GM23338 (cell line): ENCODE data around the gene STPG2. TPM values are rescaled to one million over a fixed set of nuclear protein-coding genes. Genes with fewer than 3 reads are reported as not detected.

Experiments
- ATAC-seq: fragments of 200-7000 bp; cut with Tn5 transposase; 3 replicates; pipeline ENCODE4 v1.9.1; 2020
- DNase-seq: peaks from one replicate; pipeline ENCODE4 v3.0.0-alpha.2; 2015; ENCODE audit warnings: low spot score
- H2AFZ ChIP-seq: fragments of 200-600 bp; sonication (generic); 2 replicates; pipeline ENCODE4 v1.8.0; 2016; ENCODE audit warnings: antibody characterized with exemption, mild to moderate bottlenecking, moderate library complexity
- H3F3A ChIP-seq: fragments of 200-600 bp; sonication (generic); replicated peaks from 2 replicates; pipeline ENCODE4 v1.8.0; 2017; ENCODE audit warnings: antibody characterized with exemption, mixed run types, low read depth
- H3K27ac ChIP-seq: fragments of 200-600 bp; sonication (generic); 2 replicates; pipeline ENCODE4 v1.6.1; 2016; ENCODE audit warnings: low read depth
- H3K27me3 ChIP-seq: fragments of 200-600 bp; sonication (generic); 2 replicates; pipeline ENCODE4 v1.8.0; 2016; ENCODE audit warnings: mild to moderate bottlenecking, mixed run types, moderate library complexity; ENCODE audit not compliant: insufficient read depth
- H3K36me3 ChIP-seq: fragments of 200-600 bp; sonication (generic); 2 replicates; pipeline ENCODE4 v1.8.0; 2016; ENCODE audit warnings: mild to moderate bottlenecking; ENCODE audit not compliant: insufficient read depth
- H3K4me1 ChIP-seq: fragments of 200-600 bp; sonication (generic); 2 replicates; pipeline ENCODE4 v1.8.0; 2016; ENCODE audit warnings: mild to moderate bottlenecking, moderate library complexity; ENCODE audit not compliant: insufficient read depth
- H3K4me2 ChIP-seq: fragments of 200-600 bp; sonication (generic); 2 replicates; pipeline ENCODE4 v1.7.1; 2017; ENCODE audit warnings: mixed run types
- H3K4me3 ChIP-seq: fragments of 200-600 bp; sonication (generic); 2 replicates; pipeline ENCODE4 v1.6.1; 2016; ENCODE audit warnings: mixed run types
- H3K79me2 ChIP-seq: fragments of 200-600 bp; sonication (generic); replicated peaks from 2 replicates; pipeline ENCODE4 v1.8.0; 2017; ENCODE audit warnings: mild to moderate bottlenecking; ENCODE audit not compliant: insufficient read depth
- H3K9me2 ChIP-seq: fragments of 200-600 bp; sonication (generic); 2 replicates; pipeline ENCODE4 v1.8.0; 2017; ENCODE audit not compliant: insufficient read depth
- H4K20me1 ChIP-seq: fragments of 200-600 bp; sonication (generic); replicated peaks from 2 replicates; pipeline ENCODE4 v1.8.0; 2017; ENCODE audit warnings: mild to moderate bottlenecking; ENCODE audit not compliant: insufficient read depth
- H3K27ac Mint-ChIP-seq: 2 replicates; pipeline ENCODE4 v1.8.0; 2020; ENCODE audit warnings: inconsistent platforms, mild to moderate bottlenecking, moderate library complexity, mixed read lengths
- H3K27me3 Mint-ChIP-seq: 3 replicates; pipeline ENCODE4 v1.8.0; 2022; ENCODE audit warnings: low read depth, mild to moderate bottlenecking, moderate library complexity, mixed read lengths, inconsistent platforms; ENCODE audit not compliant: insufficient read depth, poor library complexity
- H3K36me3 Mint-ChIP-seq: 3 replicates; pipeline ENCODE4 v1.8.0; 2021; ENCODE audit warnings: low read depth, mild to moderate bottlenecking, inconsistent platforms, moderate library complexity, mixed read lengths
- H3K4me1 Mint-ChIP-seq: 3 replicates; pipeline ENCODE4 v1.8.0; 2020; ENCODE audit warnings: mild to moderate bottlenecking, inconsistent platforms, mixed read lengths
- H3K4me3 Mint-ChIP-seq: 3 replicates; pipeline ENCODE4 v1.8.0; 2021; ENCODE audit warnings: moderate library complexity, mild to moderate bottlenecking, inconsistent platforms, mixed read lengths
- H3K9me3 Mint-ChIP-seq: 3 replicates; pipeline ENCODE4 v1.8.0; 2020; ENCODE audit warnings: moderate library complexity, mild to moderate bottlenecking, inconsistent platforms, mixed read lengths
- CREB1 ChIP-seq: fragments of 250-450 bp; sonication (Bioruptor Pico); IDR thresholded peaks from 2 replicates; pipeline ENCODE4 v1.5.0; 2020; ENCODE audit warnings: low read depth, mild to moderate bottlenecking, moderate library complexity
- CTCF ChIP-seq, 2 experiments: fragments of 200-600 bp in 1 of 2; sonication (generic) in 1 of 2; conservative IDR thresholded peaks; 2 replicates each; pipeline versions ENCODE4 v1.5.1 to v1.6.1; 2016 to 2017; ENCODE audit warnings: antibody characterized with exemption in 2 of 2, low read depth in 2 of 2, mild to moderate bottlenecking in 2 of 2, moderate library complexity in 1 of 2
- ETS1 ChIP-seq: IDR thresholded peaks from 2 replicates; pipeline ENCODE4 v1.6.1; 2016; ENCODE audit warnings: antibody characterized with exemption
- EZH2 ChIP-seq: fragments of 200-600 bp; sonication (generic); IDR thresholded peaks from one replicate; pipeline ENCODE4 v1.8.0; 2017; ENCODE audit warnings: antibody characterized with exemption, mild to moderate bottlenecking, low read depth; ENCODE audit not compliant: unreplicated experiment
- EZH2phosphoT487 ChIP-seq: fragments of 200-600 bp; sonication (generic); IDR thresholded peaks from one replicate; pipeline ENCODE4 v1.8.1; 2018; ENCODE audit warnings: antibody characterized with exemption; ENCODE audit not compliant: unreplicated experiment
- JUNB ChIP-seq: IDR thresholded peaks from one replicate; pipeline ENCODE4 v1.6.1; 2016; ENCODE audit warnings: antibody characterized with exemption; ENCODE audit not compliant: unreplicated experiment
- NANOG ChIP-seq: IDR thresholded peaks from 2 replicates; pipeline ENCODE4 v1.6.1; 2016; ENCODE audit warnings: antibody characterized with exemption, borderline replicate concordance
- POLR2AphosphoS5 ChIP-seq: IDR thresholded peaks from 2 replicates; pipeline ENCODE4 v1.6.1; 2016; ENCODE audit warnings: antibody characterized with exemption, low read depth
- REST ChIP-seq: IDR thresholded peaks from one replicate; pipeline ENCODE4 v1.6.1; 2018; ENCODE audit warnings: antibody characterized with exemption; ENCODE audit not compliant: unreplicated experiment
- STAT1 ChIP-seq: IDR thresholded peaks from one replicate; pipeline ENCODE4 v1.6.1; 2016; ENCODE audit warnings: antibody characterized with exemption; ENCODE audit not compliant: unreplicated experiment
- ZNF114 ChIP-seq: fragments of 250-450 bp; sonication (Bioruptor Pico); IDR thresholded peaks from 2 replicates; pipeline ENCODE4 v1.5.0; 2020; ENCODE audit warnings: mild to moderate bottlenecking, moderate library complexity
- ZNF331 ChIP-seq: fragments of 250-450 bp; sonication (Bioruptor Pico); IDR thresholded peaks from 2 replicates; pipeline ENCODE4 v1.5.0; 2020; ENCODE audit warnings: low read depth, mild to moderate bottlenecking, moderate library complexity
- ZNF462 ChIP-seq: fragments of 250-450 bp; sonication (Bioruptor Pico); IDR thresholded peaks from 2 replicates; pipeline ENCODE4 v1.5.0; 2020; ENCODE audit warnings: mild to moderate bottlenecking, moderate library complexity
- polyA plus RNA-seq: library from polyadenylated mRNA; unstranded; fragments of >200 nt; fragmentation: Nextera tagmentation; extraction: Ambion mirVana; gene quantifications from 2 replicates; pipeline ENCODE4 v1.2.1, GENCODE V29; 2016
- total RNA-seq: library from RNA; depleted of rRNA; stranded (reverse); fragments of >200 nt; shearing (Covaris generic); gene quantifications from 2 replicates; pipeline ENCODE4 v1.2.3, GENCODE V29; 2014

The STPG2 gene
- total and polyA plus RNA-seq, 2 experiments from 2014 or later, result 0.17 to 0.32 TPM

GRCh38 chr4:98098764-98099163 is 44.5 kb downstream of the STPG2 start:
- H3K9me3 Mint-ChIP-seq, result no peaks in the 10 kb centered on the region; the same call in 2 of the 3 replicates
- H3K4me3 ChIP-seq, result no peak overlapping the region
- H3K4me1 Mint-ChIP-seq, result no peaks in the 10 kb centered on the region
- no peaks in the 10 kb centered on the region for H4K20me1 ChIP-seq
- no peaks in the 10 kb centered on the region for H3K36me3 ChIP-seq
- H3K4me1 ChIP-seq, result no peaks in the 10 kb centered on the region
- no peaks in the 10 kb centered on the region for H3K27me3 ChIP-seq
- no peaks in the 10 kb centered on the region for H3F3A ChIP-seq
- H3K27me3 Mint-ChIP-seq, result no peaks in the 10 kb centered on the region
- H2AFZ ChIP-seq, result no peak overlapping the region
- no peak overlapping the region for H3K4me2 ChIP-seq
- DNase-seq (no peak), ATAC-seq (no peak)
- H3K4me3 Mint-ChIP-seq, result no peak overlapping the region
- H3K79me2 ChIP-seq, result no peaks in the 10 kb centered on the region
- no peaks in the 10 kb centered on the region for H3K9me2 ChIP-seq
- TF ChIP-seq ETS1 (no peak), CREB1 (CRISPR knock-in tag) (no peak), POLR2AphosphoS5 (no peak), ZNF331 (no peak), EZH2phosphoT487 (no peak), EZH2 (no peak), REST (no peak), NANOG (no peak), ZNF462 (CRISPR knock-in tag) (no peak), ZNF114 (CRISPR knock-in tag) (no peak), JUNB (no peak), CTCF (conservative IDR thresholded peaks at IDR 0.05; ENCODE audit: low read depth in 2 of 2) (no peak), STAT1 (no peak)
- H3K27ac ChIP-seq, result no peak overlapping the region
- 0 out of 3 replicates have a peak, but pooled peaks cover 5% of the 10 kb centered on the region for H3K36me3 Mint-ChIP-seq
- H3K27ac Mint-ChIP-seq, result no peak overlapping the region
